GM19035 (cell line): ENCODE data around the gene DNAJC5G.
"Not testable (repeated sequence)": the region's sequence is repeated elsewhere in the genome, so short reads cannot be mapped to it uniquely, and the experiment has no call there.

ENCODE experiments used
- ATAC-seq: cut with Tn5 transposase; IDR thresholded peaks from one replicate; pipeline ENCODE4 v1.9.1; 2021; ENCODE audit not compliant: unreplicated experiment

Gene DNAJC5G

GRCh38 chr2:27251766-27252165, 23.5 kb upstream of the DNAJC5G start:
- ATAC-seq = no peak

- no peak for ATAC-seq
Observed at GRCh38 chr2:27255187-27255586, 20.0 kb upstream of the DNAJC5G start.

- ATAC-seq = no peak
Observed at GRCh38 chr2:27255660-27256059, 19.6 kb upstream of the DNAJC5G start.

GRCh38 chr2:27256855-27257454, 18.3 kb upstream of the DNAJC5G start:
- no peak for ATAC-seq

- ATAC-seq = no peak
Observed at GRCh38 chr2:27258051-27258450, 17.2 kb upstream of the DNAJC5G start.

GRCh38 chr2:27261241-27261925, 13.8 kb upstream of the DNAJC5G start:
- ATAC-seq = no peak

GRCh38 chr2:27261926-27262298, 13.3 kb upstream of the DNAJC5G start:
- ATAC-seq = no peak

- no peak for ATAC-seq
Observed at GRCh38 chr2:27262379-27263286, 12.6 kb upstream of the DNAJC5G start, which contains the start of gene SLC30A3. SLC30A3 (minus strand) TSS chr2:27263047; CDS start chr2:27262906, 141 bp downstream.

- ATAC-seq = no peak
Observed at GRCh38 chr2:27263287-27264252, 11.7 kb upstream of the DNAJC5G start.

- no peak for ATAC-seq
Observed at GRCh38 chr2:27264253-27264752, 10.9 kb upstream of the DNAJC5G start.

- ATAC-seq = no peak
Observed at GRCh38 chr2:27264753-27265535, 10.3 kb upstream of the DNAJC5G start.

GRCh38 chr2:27265536-27265870, 9.7 kb upstream of the DNAJC5G start:
- no peak for ATAC-seq

- not testable (repeated sequence) for ATAC-seq
Observed at GRCh38 chr2:27268296-27268695, 6.9 kb upstream of the DNAJC5G start.

GRCh38 chr2:27270131-27270530, 5.1 kb upstream of the DNAJC5G start:
- no peak for ATAC-seq

- no peak for ATAC-seq
Observed at GRCh38 chr2:27270670-27271069, 4.6 kb upstream of the DNAJC5G start.

GRCh38 chr2:27271631-27272340, 3.4 kb upstream of the DNAJC5G start:
- ATAC-seq = no peak

GRCh38 chr2:27272537-27273522, 2.4 kb upstream of the DNAJC5G start:
- not testable (repeated sequence) for ATAC-seq

GRCh38 chr2:27278010-27278409, 2.8 kb downstream of the DNAJC5G start:
- ATAC-seq = no peak
